Measurements from ENCODE around the gene PCLAF.

DNA sequence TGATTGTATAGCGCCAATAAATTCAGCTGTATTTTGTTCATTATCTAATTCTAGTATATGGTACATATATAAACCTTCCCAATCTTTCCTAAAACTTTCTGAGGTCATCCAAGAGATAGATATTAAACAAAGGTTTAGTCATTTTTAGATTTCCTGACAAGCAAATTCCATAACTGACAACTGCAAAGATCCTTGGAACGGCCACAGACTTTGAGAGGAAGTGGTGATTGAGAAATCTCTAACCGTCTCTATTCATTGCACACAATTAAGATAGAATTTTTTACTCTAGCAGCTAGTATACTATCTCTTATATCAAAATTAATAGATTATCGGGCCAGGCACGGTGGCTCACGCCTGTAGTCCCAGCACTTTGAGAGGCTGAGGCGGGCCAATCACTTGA lies 30.0 kb downstream of the PCLAF start:
- TF ChIP-seq, protein P1, sequence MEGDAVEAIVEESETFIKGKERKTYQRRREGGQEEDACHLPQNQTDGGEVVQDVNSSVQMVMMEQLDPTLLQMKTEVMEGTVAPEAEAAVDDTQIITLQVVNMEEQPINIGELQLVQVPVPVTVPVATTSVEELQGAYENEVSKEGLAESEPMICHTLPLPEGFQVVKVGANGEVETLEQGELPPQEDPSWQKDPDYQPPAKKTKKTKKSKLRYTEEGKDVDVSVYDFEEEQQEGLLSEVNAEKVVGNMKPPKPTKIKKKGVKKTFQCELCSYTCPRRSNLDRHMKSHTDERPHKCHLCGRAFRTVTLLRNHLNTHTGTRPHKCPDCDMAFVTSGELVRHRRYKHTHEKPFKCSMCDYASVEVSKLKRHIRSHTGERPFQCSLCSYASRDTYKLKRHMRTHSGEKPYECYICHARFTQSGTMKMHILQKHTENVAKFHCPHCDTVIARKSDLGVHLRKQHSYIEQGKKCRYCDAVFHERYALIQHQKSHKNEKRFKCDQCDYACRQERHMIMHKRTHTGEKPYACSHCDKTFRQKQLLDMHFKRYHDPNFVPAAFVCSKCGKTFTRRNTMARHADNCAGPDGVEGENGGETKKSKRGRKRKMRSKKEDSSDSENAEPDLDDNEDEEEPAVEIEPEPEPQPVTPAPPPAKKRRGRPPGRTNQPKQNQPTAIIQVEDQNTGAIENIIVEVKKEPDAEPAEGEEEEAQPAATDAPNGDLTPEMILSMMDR (conservative IDR thresholded peaks at IDR 0.05 in 1 of 2, IDR thresholded peaks at IDR 0.05 in 1 of 2; ENCODE audit: extremely low read depth in 1 of 2, insufficient read depth in 1 of 2, low read depth in 1 of 2, low read length in 2 of 2) = no peak
- TF ChIP-seq EZH2 (IDR thresholded peaks at IDR 0.05; ENCODE audit: borderline replicate concordance, low read length) = no peak

Data from mammary epithelial cell (primary cell).